ENCODE data around the gene APOA4. TPM values are rescaled to one million over a fixed set of nuclear protein-coding genes. Genes with fewer than 3 reads are reported as not detected.

The APOA4 gene
- total and polyA plus RNA-seq, 9 of the 15 experiments (the other 6 are each of a cell fraction or from before 2014, with no cell fraction given), result 0.07 TPM; not detected in 8

- TF ChIP-seq WHSC1 (IDR thresholded peaks at IDR 0.05; ENCODE audit: low read length) (no peak), CAMTA2 (CRISPR knock-in tag; conservative IDR thresholded peaks at IDR 0.05) (no peak), BRD9 (IDR thresholded peaks at IDR 0.05; ENCODE audit: low read depth, partially characterized antibody) (no peak), ZNF830 (CRISPR knock-in tag; IDR thresholded peaks at IDR 0.05) (no peak), ARID2 (IDR thresholded peaks at IDR 0.05) (no peak), ZNF431 (CRISPR knock-in tag; IDR thresholded peaks at IDR 0.05) (no peak), RFX7 (CRISPR knock-in tag; IDR thresholded peaks at IDR 0.05) (no peak), ZNF124 (CRISPR knock-in tag; IDR thresholded peaks at IDR 0.05) (no peak), ERF (CRISPR knock-in tag; IDR thresholded peaks at IDR 0.05) (no peak), RNF219 (CRISPR knock-in tag; IDR thresholded peaks at IDR 0.05) (no peak)
- TF ChIP-seq, protein P1, sequence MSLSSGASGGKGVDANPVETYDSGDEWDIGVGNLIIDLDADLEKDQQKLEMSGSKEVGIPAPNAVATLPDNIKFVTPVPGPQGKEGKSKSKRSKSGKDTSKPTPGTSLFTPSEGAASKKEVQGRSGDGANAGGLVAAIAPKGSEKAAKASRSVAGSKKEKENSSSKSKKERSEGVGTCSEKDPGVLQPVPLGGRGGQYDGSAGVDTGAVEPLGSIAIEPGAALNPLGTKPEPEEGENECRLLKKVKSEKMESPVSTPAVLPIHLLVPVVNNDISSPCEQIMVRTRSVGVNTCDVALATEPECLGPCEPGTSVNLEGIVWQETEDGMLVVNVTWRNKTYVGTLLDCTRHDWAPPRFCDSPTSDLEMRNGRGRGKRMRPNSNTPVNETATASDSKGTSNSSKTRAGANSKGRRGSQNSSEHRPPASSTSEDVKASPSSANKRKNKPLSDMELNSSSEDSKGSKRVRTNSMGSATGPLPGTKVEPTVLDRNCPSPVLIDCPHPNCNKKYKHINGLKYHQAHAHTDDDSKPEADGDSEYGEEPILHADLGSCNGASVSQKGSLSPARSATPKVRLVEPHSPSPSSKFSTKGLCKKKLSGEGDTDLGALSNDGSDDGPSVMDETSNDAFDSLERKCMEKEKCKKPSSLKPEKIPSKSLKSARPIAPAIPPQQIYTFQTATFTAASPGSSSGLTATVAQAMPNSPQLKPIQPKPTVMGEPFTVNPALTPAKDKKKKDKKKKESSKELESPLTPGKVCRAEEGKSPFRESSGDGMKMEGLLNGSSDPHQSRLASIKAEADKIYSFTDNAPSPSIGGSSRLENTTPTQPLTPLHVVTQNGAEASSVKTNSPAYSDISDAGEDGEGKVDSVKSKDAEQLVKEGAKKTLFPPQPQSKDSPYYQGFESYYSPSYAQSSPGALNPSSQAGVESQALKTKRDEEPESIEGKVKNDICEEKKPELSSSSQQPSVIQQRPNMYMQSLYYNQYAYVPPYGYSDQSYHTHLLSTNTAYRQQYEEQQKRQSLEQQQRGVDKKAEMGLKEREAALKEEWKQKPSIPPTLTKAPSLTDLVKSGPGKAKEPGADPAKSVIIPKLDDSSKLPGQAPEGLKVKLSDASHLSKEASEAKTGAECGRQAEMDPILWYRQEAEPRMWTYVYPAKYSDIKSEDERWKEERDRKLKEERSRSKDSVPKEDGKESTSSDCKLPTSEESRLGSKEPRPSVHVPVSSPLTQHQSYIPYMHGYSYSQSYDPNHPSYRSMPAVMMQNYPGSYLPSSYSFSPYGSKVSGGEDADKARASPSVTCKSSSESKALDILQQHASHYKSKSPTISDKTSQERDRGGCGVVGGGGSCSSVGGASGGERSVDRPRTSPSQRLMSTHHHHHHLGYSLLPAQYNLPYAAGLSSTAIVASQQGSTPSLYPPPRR (CRISPR knock-in tag; IDR thresholded peaks at IDR 0.05; ENCODE audit: borderline replicate concordance), result no peak
- TF ChIP-seq, protein P2, sequence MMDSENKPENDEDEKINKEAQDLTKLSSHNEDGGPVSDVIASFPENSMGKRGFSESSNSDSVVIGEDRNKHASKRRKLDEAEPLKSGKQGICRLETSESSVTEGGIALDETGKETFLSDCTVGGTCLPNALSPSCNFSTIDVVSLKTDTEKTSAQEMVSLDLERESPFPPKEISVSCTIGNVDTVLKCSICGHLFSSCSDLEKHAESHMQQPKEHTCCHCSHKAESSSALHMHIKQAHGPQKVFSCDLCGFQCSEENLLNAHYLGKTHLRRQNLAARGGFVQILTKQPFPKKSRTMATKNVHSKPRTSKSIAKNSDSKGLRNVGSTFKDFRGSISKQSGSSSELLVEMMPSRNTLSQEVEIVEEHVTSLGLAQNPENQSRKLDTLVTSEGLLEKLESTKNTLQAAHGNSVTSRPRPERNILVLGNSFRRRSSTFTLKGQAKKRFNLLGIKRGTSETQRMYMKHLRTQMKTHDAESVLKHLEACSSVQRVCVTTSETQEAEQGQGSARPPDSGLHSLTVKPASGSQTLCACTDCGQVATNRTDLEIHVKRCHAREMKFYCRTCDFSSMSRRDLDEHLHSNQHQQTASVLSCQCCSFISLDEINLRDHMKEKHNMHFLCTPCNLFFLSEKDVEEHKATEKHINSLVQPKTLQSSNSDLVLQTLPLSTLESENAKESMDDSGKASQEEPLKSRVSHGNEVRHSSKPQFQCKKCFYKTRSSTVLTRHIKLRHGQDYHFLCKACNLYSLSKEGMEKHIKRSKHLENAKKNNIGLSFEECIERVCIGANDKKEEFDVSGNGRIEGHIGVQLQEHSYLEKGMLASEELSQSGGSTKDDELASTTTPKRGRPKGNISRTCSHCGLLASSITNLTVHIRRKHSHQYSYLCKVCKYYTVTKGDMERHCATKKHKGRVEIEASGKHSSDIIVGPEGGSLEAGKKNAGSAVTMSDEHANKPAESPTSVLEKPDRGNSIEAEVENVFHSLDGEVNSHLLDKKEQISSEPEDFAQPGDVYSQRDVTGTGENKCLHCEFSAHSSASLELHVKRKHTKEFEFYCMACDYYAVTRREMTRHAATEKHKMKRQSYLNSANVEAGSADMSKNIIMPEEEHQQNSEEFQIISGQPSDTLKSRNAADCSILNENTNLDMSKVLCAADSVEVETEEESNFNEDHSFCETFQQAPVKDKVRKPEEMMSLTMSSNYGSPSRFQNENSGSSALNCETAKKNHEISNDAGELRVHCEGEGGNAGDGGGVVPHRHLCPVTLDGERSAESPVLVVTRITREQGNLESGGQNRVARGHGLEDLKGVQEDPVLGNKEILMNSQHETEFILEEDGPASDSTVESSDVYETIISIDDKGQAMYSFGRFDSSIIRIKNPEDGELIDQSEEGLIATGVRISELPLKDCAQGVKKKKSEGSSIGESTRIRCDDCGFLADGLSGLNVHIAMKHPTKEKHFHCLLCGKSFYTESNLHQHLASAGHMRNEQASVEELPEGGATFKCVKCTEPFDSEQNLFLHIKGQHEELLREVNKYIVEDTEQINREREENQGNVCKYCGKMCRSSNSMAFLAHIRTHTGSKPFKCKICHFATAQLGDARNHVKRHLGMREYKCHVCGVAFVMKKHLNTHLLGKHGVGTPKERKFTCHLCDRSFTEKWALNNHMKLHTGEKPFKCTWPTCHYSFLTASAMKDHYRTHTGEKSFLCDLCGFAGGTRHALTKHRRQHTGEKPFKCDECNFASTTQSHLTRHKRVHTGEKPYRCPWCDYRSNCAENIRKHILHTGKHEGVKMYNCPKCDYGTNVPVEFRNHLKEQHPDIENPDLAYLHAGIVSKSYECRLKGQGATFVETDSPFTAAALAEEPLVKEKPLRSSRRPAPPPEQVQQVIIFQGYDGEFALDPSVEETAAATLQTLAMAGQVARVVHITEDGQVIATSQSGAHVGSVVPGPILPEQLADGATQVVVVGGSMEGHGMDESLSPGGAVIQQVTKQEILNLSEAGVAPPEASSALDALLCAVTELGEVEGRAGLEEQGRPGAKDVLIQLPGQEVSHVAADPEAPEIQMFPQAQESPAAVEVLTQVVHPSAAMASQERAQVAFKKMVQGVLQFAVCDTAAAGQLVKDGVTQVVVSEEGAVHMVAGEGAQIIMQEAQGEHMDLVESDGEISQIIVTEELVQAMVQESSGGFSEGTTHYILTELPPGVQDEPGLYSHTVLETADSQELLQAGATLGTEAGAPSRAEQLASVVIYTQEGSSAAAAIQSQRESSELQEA (IDR thresholded peaks at IDR 0.05; ENCODE audit: low read depth), result no peak
Measured at GRCh38 chr11:116835791-116836631, 12.9 kb upstream of the APOA4 start (continued).
